H9 (cell line): ENCODE measurements around the gene GET3. TPM values are rescaled to one million over a fixed set of nuclear protein-coding genes. Genes with fewer than 3 reads are reported as not detected.

Experiments used
- DNase-seq: peaks from one replicate; pipeline ENCODE4 v3.0.0-alpha.2; 2017
- H2AFZ ChIP-seq: one replicate; pipeline ENCODE4 v1.6.1; 2013; ENCODE audit warnings: mild to moderate bottlenecking, low read length, control low read depth, moderate library complexity
- H2AK5ac ChIP-seq: 2 replicates; pipeline ENCODE4 v1.6.1; 2013; ENCODE audit warnings: low read length, control low read depth, mixed read lengths; ENCODE audit not compliant: insufficient read length
- H2BK120ac ChIP-seq: one replicate; pipeline ENCODE4 v1.6.1; 2013; ENCODE audit warnings: low read depth, mild to moderate bottlenecking, low read length, control low read depth, inconsistent platforms; ENCODE audit not compliant: poor library complexity, severe bottlenecking
- H2BK12ac ChIP-seq: 2 replicates; pipeline ENCODE4 v1.6.1; 2013; ENCODE audit warnings: low read length, control low read depth, mixed read lengths, low read depth; ENCODE audit not compliant: insufficient read length
- H2BK15ac ChIP-seq: 2 replicates; pipeline ENCODE4 v1.6.1; 2013; ENCODE audit warnings: low read depth, low read length, control low read depth
- H2BK20ac ChIP-seq: one replicate; pipeline ENCODE4 v1.6.1; 2013; ENCODE audit warnings: low read depth, mild to moderate bottlenecking, low read length, control low read depth, inconsistent platforms; ENCODE audit not compliant: poor library complexity, severe bottlenecking
- H2BK5ac ChIP-seq: 2 replicates; pipeline ENCODE4 v1.6.1; 2013; ENCODE audit warnings: low read length, control low read depth, mixed read lengths; ENCODE audit not compliant: insufficient read length
- H3K14ac ChIP-seq: 2 replicates; pipeline ENCODE4 v1.6.1; 2013; ENCODE audit warnings: low read length, control low read depth; ENCODE audit not compliant: insufficient read depth
- H3K18ac ChIP-seq: 2 replicates; pipeline ENCODE4 v1.6.1; 2013; ENCODE audit warnings: low read depth, mild to moderate bottlenecking, mixed read lengths, low read length, control low read depth; ENCODE audit not compliant: insufficient read length
- H3K23ac ChIP-seq: 2 replicates; pipeline ENCODE4 v1.6.1; 2013; ENCODE audit warnings: low read length, control low read depth, mixed read lengths, low read depth; ENCODE audit not compliant: insufficient read length
- H3K23me2 ChIP-seq: 2 replicates; pipeline ENCODE4 v1.6.1; 2013; ENCODE audit warnings: low read depth, mild to moderate bottlenecking, mixed read lengths, low read length, control low read depth; ENCODE audit not compliant: insufficient read length, poor library complexity, severe bottlenecking
- H3K27ac ChIP-seq: 2 replicates; pipeline ENCODE4 v1.5.1; 2013; ENCODE audit warnings: low read length, control low read depth, mixed read lengths, low read depth; ENCODE audit not compliant: insufficient read length
- H3K27me3 ChIP-seq: 2 replicates; pipeline ENCODE4 v1.6.1; 2013; ENCODE audit warnings: low read length, control low read depth, inconsistent platforms; ENCODE audit not compliant: insufficient read depth
- H3K4ac ChIP-seq: 2 replicates; pipeline ENCODE4 v1.6.1; 2013; ENCODE audit warnings: low read depth, mild to moderate bottlenecking, control low read depth, inconsistent platforms, low read length, moderate library complexity
- H3K4me1 ChIP-seq: 2 replicates; pipeline ENCODE4 v1.6.1; 2013; ENCODE audit warnings: low read length, control low read depth, inconsistent platforms; ENCODE audit not compliant: insufficient read depth
- H3K4me2 ChIP-seq: 2 replicates; pipeline ENCODE4 v1.6.1; 2013; ENCODE audit warnings: low read length, control low read depth, mixed read lengths; ENCODE audit not compliant: insufficient read length, insufficient read depth
- H3K56ac ChIP-seq: 2 replicates; pipeline ENCODE4 v1.6.1; 2013; ENCODE audit warnings: low read depth, mild to moderate bottlenecking, mixed read lengths, low read length, control low read depth; ENCODE audit not compliant: insufficient read length
- H3K79me1 ChIP-seq: 2 replicates; pipeline ENCODE4 v1.6.1; 2013; ENCODE audit warnings: low read depth, mild to moderate bottlenecking, moderate library complexity, low read length, control low read depth, inconsistent platforms; ENCODE audit not compliant: insufficient read depth, poor library complexity, severe bottlenecking
- H3K79me2 ChIP-seq: 2 replicates; pipeline ENCODE4 v1.6.1; 2013; ENCODE audit warnings: low read length, control low read depth, inconsistent platforms; ENCODE audit not compliant: insufficient read depth
- H3K9ac ChIP-seq: 2 replicates; pipeline ENCODE4 v1.6.1; 2013; ENCODE audit warnings: low read length, control low read depth, mixed read lengths; ENCODE audit not compliant: insufficient read length; ENCODE audit errors: extremely low read depth
- H3K9me3 ChIP-seq: one replicate; pipeline ENCODE4 v1.6.1; 2013; ENCODE audit warnings: low read depth, low read length, inconsistent platforms; ENCODE audit not compliant: control insufficient read depth
- H3T11ph ChIP-seq: one replicate; pipeline ENCODE4 v1.6.1; 2013; ENCODE audit warnings: mild to moderate bottlenecking, low read length, control low read depth, inconsistent platforms
- H4K20me1 ChIP-seq: one replicate; pipeline ENCODE4 v1.6.1; 2013; ENCODE audit not compliant: control insufficient read depth, insufficient read length, insufficient read depth
- H4K5ac ChIP-seq: 2 replicates; pipeline ENCODE4 v1.6.1; 2013; ENCODE audit warnings: low read depth, mild to moderate bottlenecking, mixed read lengths, low read length, control low read depth; ENCODE audit not compliant: insufficient read length
- H4K8ac ChIP-seq: replicated peaks from 2 replicates; pipeline ENCODE4 v1.6.1; 2013; ENCODE audit warnings: low read length, control low read depth, mixed read lengths, low read depth; ENCODE audit not compliant: insufficient read length
- H4K91ac ChIP-seq: 2 replicates; pipeline ENCODE4 v1.6.1; 2013; ENCODE audit warnings: low read depth, mild to moderate bottlenecking, moderate library complexity, mixed read lengths, low read length, control low read depth; ENCODE audit not compliant: insufficient read length
- H3K27ac Mint-ChIP-seq, 3 experiments: 2 replicates in 2 of 3; 3 replicates in 1 of 3; pipeline ENCODE4 v1.8.0; 2020 to 2021; ENCODE audit warnings: mixed read lengths in 3 of 3, mild to moderate bottlenecking in 1 of 3, moderate library complexity in 1 of 3
- H3K27me3 Mint-ChIP-seq: 2 replicates; pipeline ENCODE4 v1.8.0; 2021; ENCODE audit warnings: low read depth, mild to moderate bottlenecking, moderate library complexity, mixed read lengths
- H3K36me3 Mint-ChIP-seq, 3 experiments: 2 replicates in 2 of 3; 3 replicates in 1 of 3; pipeline ENCODE4 v1.8.0; 2020 to 2021; ENCODE audit warnings: low read depth in 3 of 3, mixed read lengths in 3 of 3; ENCODE audit not compliant: insufficient read depth in 1 of 3
- H3K4me1 Mint-ChIP-seq, 2 experiments: 2 replicates each; pipeline ENCODE4 v1.8.0; 2020; ENCODE audit warnings: mixed read lengths in 2 of 2
- H3K4me3 Mint-ChIP-seq, 2 experiments: 2 replicates in 1 of 2; 3 replicates in 1 of 2; pipeline ENCODE4 v1.8.0; 2020 to 2021; ENCODE audit warnings: mild to moderate bottlenecking in 2 of 2, mixed read lengths in 2 of 2, moderate library complexity in 1 of 2
- H3K9me3 Mint-ChIP-seq, 2 experiments: 2 replicates in 1 of 2; 3 replicates in 1 of 2; pipeline ENCODE4 v1.8.0; 2020; ENCODE audit warnings: mild to moderate bottlenecking in 2 of 2, mixed read lengths in 2 of 2, moderate library complexity in 1 of 2
- CTCF ChIP-seq: fragments of 200-600 bp; sonication (generic); conservative IDR thresholded peaks from 3 replicates; pipeline ENCODE4 v1.8.0; 2021; ENCODE audit warnings: antibody characterized with exemption, mild to moderate bottlenecking
- WGBS: extraction: QIAGEN DNeasy Blood & Tissue Kit; methylation state at CpG from one replicate; pipeline ENCODE4 v1.1.7; 2013; ENCODE audit warnings: missing lambda C conversion rate, low lambda C conversion rate, mixed read lengths; ENCODE audit not compliant: insufficient read length; ENCODE audit errors: extremely low coverage; 5-methylcytosine and 5-hydroxymethylcytosine counted together
- total RNA-seq: library from RNA; stranded (reverse); gene quantifications from 2 replicates; pipeline ENCODE4 v1.2.1, GENCODE V29; 2021

GET3 gene
- total RNA-seq, 1 experiment from 2014 or later = 81.6 TPM

- 0 out of 7 replicates have a peak overlapping the region, but pooled peaks of 1 of the 3 experiments have one; percentile 35 for H3K27ac Mint-ChIP-seq
- no peaks in the 10 kb centered on the region; a peak in 1 of 5 replicates for H3K9me3 Mint-ChIP-seq
- H4K5ac ChIP-seq = no peak overlapping the region
- peaks cover 59 to 90% (median 83%) of the 10 kb centered on the region in 3 experiments for H3K36me3 Mint-ChIP-seq
- no peaks in the 10 kb centered on the region; the same call in 1 of the 2 replicates for H3K27me3 Mint-ChIP-seq
- no peak overlapping the region for H2AFZ ChIP-seq
- no peak overlapping the region for H2AK5ac ChIP-seq
- no peak overlapping the region for H3K9ac ChIP-seq
- no peak overlapping the region for H2BK12ac ChIP-seq
- no peaks in the 10 kb centered on the region for H3K4me1 ChIP-seq
- no peak overlapping the region for H3K18ac ChIP-seq
- H2BK120ac ChIP-seq = no peak overlapping the region
- H3K27me3 ChIP-seq = no peaks in the 10 kb centered on the region
- no peaks in the 10 kb centered on the region for H3K79me2 ChIP-seq
- H2BK15ac ChIP-seq = no peak overlapping the region
- H3K4ac ChIP-seq = no peak overlapping the region
- no peak overlapping the region for H3K27ac ChIP-seq
- H4K8ac ChIP-seq = no peak overlapping the region
- H3K4me2 ChIP-seq = no peak overlapping the region
- H3K4me3 Mint-ChIP-seq = no peak overlapping the region
- H2BK20ac ChIP-seq = no peak overlapping the region
- no peak overlapping the region for H2BK5ac ChIP-seq
- no peak overlapping the region for H3K23ac ChIP-seq
- H3K79me1 ChIP-seq = no peaks in the 10 kb centered on the region
- H4K91ac ChIP-seq = no peak overlapping the region
- H3T11ph ChIP-seq = no peak overlapping the region
- H3K23me2 ChIP-seq = no peaks in the 10 kb centered on the region
- no peaks in the 10 kb centered on the region for H3K9me3 ChIP-seq
- no peak overlapping the region for H3K14ac ChIP-seq
- WGBS = no CpG with 5 or more reads among the region's 29 CpGs
- DNase-seq = no peak
- TF ChIP-seq CTCF = no peak
- H3K4me1 Mint-ChIP-seq = peaks cover 7 to 14% of the 10 kb centered on the region in 2 experiments
- no peak overlapping the region for H3K56ac ChIP-seq
- H4K20me1 ChIP-seq = no peaks in the 10 kb centered on the region
These were observed 31.5 kb upstream of the GET3 start for GRCh38 chr19:12705654-12706331.
